ENCODE data around the gene GOLGB1.
A peak's percentile ranks its signal among the peaks of the same experiment; 100 is the strongest.

DNA sequence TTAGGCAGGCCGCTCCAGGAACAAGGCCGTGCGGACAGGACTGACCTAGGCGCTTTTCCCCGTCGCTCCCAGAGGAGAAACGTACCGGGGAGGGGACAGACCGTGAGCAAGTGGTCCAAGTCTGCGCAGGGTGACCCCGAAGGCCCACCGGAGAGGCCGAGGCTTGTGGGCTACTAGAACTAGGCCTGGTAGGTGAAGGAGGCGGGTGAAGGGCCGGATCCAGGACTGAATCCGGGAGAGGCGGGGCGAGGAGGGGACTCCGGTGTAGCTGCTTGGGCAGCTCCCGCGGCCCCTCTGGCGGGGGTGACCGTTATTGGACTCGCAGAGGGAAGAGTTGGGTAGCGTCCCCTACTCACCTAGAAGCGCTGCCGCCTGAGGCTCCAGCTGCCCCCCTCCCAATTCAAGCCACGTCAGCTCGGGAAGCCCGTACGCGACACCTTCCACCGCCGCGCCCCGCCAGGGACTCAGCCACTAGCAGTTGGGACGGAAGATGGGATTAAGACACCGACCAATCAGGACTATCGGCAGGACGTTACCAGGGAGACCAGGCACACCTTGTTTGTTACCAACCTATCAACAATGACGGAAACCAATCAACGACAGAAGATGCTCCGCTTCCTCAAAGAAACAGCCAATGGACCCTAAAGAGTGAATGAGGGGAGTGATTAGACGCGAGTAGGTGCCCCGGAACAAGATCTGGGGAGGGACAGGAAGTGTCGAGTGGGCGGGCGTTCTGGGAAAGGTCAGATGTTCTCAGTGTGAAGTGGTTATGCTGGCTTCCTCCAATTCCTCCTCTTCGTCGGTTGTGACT, at the start of gene GOLGB1:
- TF ChIP-seq CTCF (IDR thresholded peaks at IDR 0.05) (peak in 2 of 7 experiments; percentile 7 to 21), POLR2A (IDR thresholded peaks at IDR 0.05) (peak; percentile 98 to 100 (median 100))
